K562 (cell line): ENCODE data around the gene HAPLN3. TPM values are rescaled to one million over a fixed set of nuclear protein-coding genes. Genes with fewer than 3 reads are reported as not detected.

Source experiments
- ATAC-seq: fragments of 200-7000 bp; cut with Tn5 transposase; 3 replicates; pipeline ENCODE4 v1.9.1; 2020; ENCODE audit warnings: moderate library complexity
- BruUV-seq: library from RNA; stranded (reverse); fragments of 400-500 nt; replicated peaks from 2 replicates; lab custom pipeline; 2021; lab: Mats Ljungman, UMichigan
- CTCF ChIA-PET: fragments of 300-600 bp; formaldehyde crosslinking; extraction: SDS; loops from one replicate; lab custom pipeline; 2021; ENCODE audit warnings: low intra/inter-chr PET ratio; lab: Yijun Ruan, JAX
- POLR2A ChIA-PET: fragments of 300-600, 350-650 bp; sonication (Branson Sonifier 250); formaldehyde crosslinking; extraction: SDS; loops from one replicate; lab custom pipeline; 2021; ENCODE audit warnings: antibody characterized with exemption, inconsistent platforms; lab: Yijun Ruan, JAX
- DNase-seq, 4 experiments: peaks; one replicate each; pipeline versions ENCODE4 v3.0.0 to v3.0.0-alpha.2; 2011 to 2018; ENCODE audit warnings: low spot score in 3 of 4, mixed read lengths in 3 of 4; ENCODE audit errors: extremely low read depth in 1 of 4
- FAIRE-seq: peaks from 2 replicates; lab custom pipeline; 2011; peaks lifted over from hg19 to GRCh38; lab: Jason Lieb, UNC
- H2AFZ ChIP-seq: 2 replicates; pipeline ENCODE4 v1.6.0; 2011; ENCODE audit warnings: low read depth, low read length, control low read depth, inconsistent platforms
- H3K27ac ChIP-seq: fragments of 200-600 bp; 3 replicates; pipeline ENCODE4 v1.8.0; 2011; ENCODE audit warnings: low read depth, mild to moderate bottlenecking, control low read depth, inconsistent platforms, low read length, moderate library complexity, mixed read lengths; ENCODE audit errors: extremely low read depth
- H3K27me3 ChIP-seq, 2 experiments: fragments of 300-600 bp in 1 of 2; 2 replicates in 1 of 2; 3 replicates in 1 of 2; pipeline versions ENCODE4 v1.6.0 to v1.8.0; 2011; ENCODE audit warnings: inconsistent platforms in 2 of 2, low read length in 2 of 2, mild to moderate bottlenecking in 1 of 2, mixed read lengths in 1 of 2, moderate library complexity in 1 of 2; ENCODE audit not compliant: control insufficient read depth in 2 of 2, insufficient read depth in 2 of 2
- H3K36me3 ChIP-seq: fragments of 300-600 bp; 3 replicates; pipeline ENCODE4 v1.8.0; 2011; ENCODE audit warnings: mild to moderate bottlenecking, low read length, inconsistent platforms; ENCODE audit not compliant: control insufficient read depth, insufficient read depth
- H3K4me1 ChIP-seq, 2 experiments: fragments of 200-600 bp in 1 of 2; replicated peaks in 1 of 2; 2 replicates in 1 of 2; 3 replicates in 1 of 2; pipeline versions ENCODE4 v1.5.1 to v1.8.0; 2011; ENCODE audit warnings: inconsistent platforms in 2 of 2, low read length in 2 of 2, mild to moderate bottlenecking in 1 of 2, mixed read lengths in 1 of 2, moderate library complexity in 1 of 2; ENCODE audit not compliant: control insufficient read depth in 2 of 2, insufficient read depth in 2 of 2
- H3K4me2 ChIP-seq: 2 replicates; pipeline ENCODE4 v1.6.1; 2011; ENCODE audit warnings: low read length, control low read depth, inconsistent platforms, mixed read lengths; ENCODE audit not compliant: insufficient read depth
- H3K4me3 ChIP-seq: fragments of 200-600 bp; sonication (generic), shearing (Covaris generic); 2 replicates; pipeline ENCODE4 v1.5.1; 2016; ENCODE audit warnings: control low read depth, inconsistent platforms
- H3K79me2 ChIP-seq: fragments of 200-600 bp; 3 replicates; pipeline ENCODE4 v1.8.0; 2011; ENCODE audit warnings: low read length, inconsistent platforms; ENCODE audit not compliant: control insufficient read depth, insufficient read depth
- H3K9ac ChIP-seq, 2 experiments: 2 replicates each; pipeline versions ENCODE4 v1.6.0 to v1.6.1; 2011; ENCODE audit warnings: low read depth in 2 of 2, low read length in 2 of 2, control low read depth in 1 of 2, inconsistent platforms in 1 of 2, mild to moderate bottlenecking in 1 of 2, mixed read lengths in 1 of 2; ENCODE audit not compliant: insufficient read depth in 1 of 2
- H3K9me1 ChIP-seq: one replicate; pipeline ENCODE4 v1.6.0; 2011; ENCODE audit warnings: inconsistent platforms, mild to moderate bottlenecking, low read length, moderate library complexity; ENCODE audit not compliant: control insufficient read depth, insufficient read depth
- H3K9me3 ChIP-seq: replicated peaks from 2 replicates; pipeline ENCODE4 v1.5.1; 2011; ENCODE audit warnings: low read depth, low read length, inconsistent platforms; ENCODE audit not compliant: control insufficient read depth, insufficient read depth
- H4K20me1 ChIP-seq: replicated peaks from 2 replicates; pipeline ENCODE4 v1.6.1; 2011; ENCODE audit warnings: low read length, inconsistent platforms, mixed read lengths; ENCODE audit not compliant: control insufficient read depth, insufficient read depth
- ARID2 ChIP-seq: fragments of 450-650 bp; IDR thresholded peaks from 2 replicates; pipeline ENCODE4 v1.6.1; 2017; ENCODE audit warnings: antibody characterized with exemption, mild to moderate bottlenecking
- CTCFL ChIP-seq: IDR thresholded peaks from 2 replicates; pipeline ENCODE4 v1.6.1; 2011; ENCODE audit warnings: borderline replicate concordance, low read depth, mild to moderate bottlenecking, moderate library complexity, low read length; ENCODE audit not compliant: insufficient read depth, poor library complexity, severe bottlenecking
- KDM1A ChIP-seq, 2 experiments: fragments of 450-650 bp; IDR thresholded peaks; 2 replicates each; pipeline ENCODE4 v1.6.1; 2016; ENCODE audit warnings: mild to moderate bottlenecking in 2 of 2
- NFIC ChIP-seq: fragments of 450-650 bp; IDR thresholded peaks from 2 replicates; pipeline ENCODE4 v1.6.1; 2017; ENCODE audit warnings: mild to moderate bottlenecking, inconsistent platforms
- POLR2G ChIP-seq: fragments of 200-400 bp; formaldehyde crosslinking; IDR thresholded peaks from 2 replicates; pipeline ENCODE4 v1.6.1; 2017; ENCODE audit warnings: low read depth, mild to moderate bottlenecking, antibody characterized with exemption, low read length, moderate library complexity
- TFE3 ChIP-seq: fragments of 450-650 bp; formaldehyde crosslinking; IDR thresholded peaks from 2 replicates; pipeline ENCODE4 v1.4.0; 2020; ENCODE audit warnings: mild to moderate bottlenecking, mixed read lengths
- ZBTB33 ChIP-seq: sonication (generic); formaldehyde crosslinking; IDR thresholded peaks from 2 replicates; pipeline ENCODE4 v1.8.1; 2023; ENCODE audit warnings: mild to moderate bottlenecking, missing genetic modification reagents
- WGBS: fragments of 100-300 bp; shearing (Covaris generic); methylation state at CpG from one replicate; pipeline ENCODE4 v1.1.6; 2016; ENCODE audit warnings: low coverage, mixed read lengths; ENCODE audit not compliant: insufficient coverage; ENCODE audit errors: missing lambda C conversion rate; 5-methylcytosine and 5-hydroxymethylcytosine counted together
- in situ Hi-C: fragments of 300-500 bp; cut with MboI; formaldehyde crosslinking; loops from 4 replicates; pipeline ENCODE4 v1.15.0; 2018; ENCODE audit warnings: inconsistent platforms, mixed read lengths
- intact Hi-C: fragments of 100-400 bp; cut with micrococcal nuclease; formaldehyde crosslinking; loops from 2 replicates; pipeline ENCODE4 v1.14.2; 2022
- polyA plus RNA-seq, 8 experiments: library from polyadenylated mRNA; depleted of rRNA in 4 of 8; stranded (reverse) in 5 of 8; unstranded in 3 of 8; fragments of >200 nt; fragmentation: Nextera tagmentation in 2 of 8; fragmentation: Illumina TruSeq in 1 of 8; extraction: Ambion mirVana in 2 of 8; extraction: Trizol in 1 of 8; gene quantifications; 2 replicates each; pipeline versions ENCODE4 v1.2.1 to v1.2.3, GENCODE V29; 2011 to 2014; ENCODE audit warnings: inconsistent platforms in 1 of 8, missing spikeins in 1 of 8
- total RNA-seq, 7 experiments: library from RNA; depleted of rRNA in 6 of 7; stranded (reverse); fragments of >200 nt in 6 of 7; fragmentation: Illumina TruSeq in 2 of 7; extraction: Trizol in 2 of 7; gene quantifications; 2 replicates each; pipeline versions ENCODE4 v1.2.1 to v1.2.3, GENCODE V29; 2011 to 2021; ENCODE audit warnings: low replicate concordance in 1 of 7

The HAPLN3 gene
- total and polyA plus RNA-seq, 9 of the 15 experiments (the other 6 are each of a cell fraction or from before 2014, with no cell fraction given) = 0.04 to 2.4 (median 0.65) TPM

GRCh38 chr15:88908123-88908522, 12.8 kb upstream of the HAPLN3 start (continued):
- TF ChIP-seq ZBTB33 (CRISPR knock-in tag) (peak; percentile 85), KDM1A (IDR thresholded peaks at IDR 0.05) (no peak), ARID2 (no peak), TFE3 (CRISPR knock-in tag) (no peak)
- TF ChIP-seq, all 486 proteins: peak for 3

- CTCF ChIA-PET = interaction anchor here (1.1 kb wide), 1 partner anchor 110 kb away, joined by 4 read pairs; no protein-coding TSS in a partner anchor
- H3K9me3 ChIP-seq = no peaks in the 10 kb centered on the region
- in situ Hi-C loops = no loop called here
- H3K27ac ChIP-seq = no peak overlapping the region
- peaks cover 36 to 38% of the 10 kb centered on the region in 2 experiments; a peak in 4 of 5 replicates for H3K4me1 ChIP-seq
- peaks cover 3% of the 10 kb centered on the region for H3K9me1 ChIP-seq
- WGBS = 86% methylated on average over 14 of the region's 14 CpGs
- intact Hi-C loops = no loop called here
- H3K27me3 ChIP-seq = no peaks in the 10 kb centered on the region
- H4K20me1 ChIP-seq = 0 out of 2 replicates have a peak, but pooled peaks cover 9% of the 10 kb centered on the region
- H3K9ac ChIP-seq = no peak overlapping the region
- peaks cover 28% of the 10 kb centered on the region for H3K79me2 ChIP-seq
- TF ChIP-seq POLR2G (peak; percentile 45; the same call in 1 of the 2 replicates), CTCFL (no peak), NFIC (peak; percentile 25; the same call in 1 of the 2 replicates)
- no peak overlapping the region for H3K4me2 ChIP-seq
- BruUV-seq = no TSS peak
- no peak overlapping the region for H3K4me3 ChIP-seq
- POLR2A ChIA-PET = interaction anchor here (0.5 to 0.6 kb wide), 2 partner anchors 11 to 52 kb away, joined by 3 to 4 read pairs; no protein-coding TSS in a partner anchor
- DNase-seq = no peak
- H2AFZ ChIP-seq = no peak overlapping the region
- FAIRE-seq = no peak
- no peak for ATAC-seq
- peaks cover 88% of the 10 kb centered on the region for H3K36me3 ChIP-seq
Observed at GRCh38 chr15:88907111-88907510, 11.8 kb upstream of the HAPLN3 start.
